Measurements from ENCODE around the gene RET. TPM values are rescaled to one million over a fixed set of nuclear protein-coding genes. Genes with fewer than 3 reads are reported as not detected.

The RET gene
- total and polyA plus RNA-seq, 2 of the 8 experiments (the other 6 are each of a cell fraction or from before 2014, with no cell fraction given) = 6.7 to 8.4 TPM

DNA sequence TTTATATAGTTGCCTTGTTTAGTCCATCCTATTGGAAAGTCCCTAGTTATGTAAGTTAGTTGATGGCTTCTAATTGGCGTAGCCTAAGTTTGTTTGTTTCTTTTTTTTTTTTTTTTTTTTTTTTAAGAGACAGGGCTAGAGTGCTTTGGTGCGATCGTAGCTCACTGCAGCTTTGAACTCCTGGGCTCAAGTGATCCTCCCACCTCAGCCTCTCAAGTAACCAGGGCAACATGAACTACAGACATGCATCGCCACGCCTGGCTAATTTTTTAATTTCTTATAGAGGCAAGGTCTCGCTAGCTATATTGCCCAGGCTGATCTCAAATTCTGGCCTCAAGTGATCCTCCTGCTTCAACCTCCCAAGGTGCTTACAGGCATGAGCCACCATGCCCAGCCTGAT lies 68.4 kb downstream of the RET start:
- no peak for FAIRE-seq
- Histone ChIP-seq H2AK5ac (ENCODE audit: low read depth, low read length) (no peak overlapping the region), H3K14ac (ENCODE audit: insufficient read length) (no peak overlapping the region), H4K20me1 (replicated peaks in 1 of 2; ENCODE audit: control insufficient read depth in 1 of 2, insufficient read depth in 2 of 2, low read length in 2 of 2) (peaks cover 0 to 1% of the 10 kb centered on the region in 2 experiments), H2BK120ac (replicated peaks; ENCODE audit: low read depth, low read length) (no peak overlapping the region), H3K4me2 (ENCODE audit: insufficient read depth in 1 of 2, low read depth in 2 of 2, low read length in 2 of 2) (no peak overlapping the region), H3K9me3 (ENCODE audit: insufficient read depth in 2 of 2, low read depth in 1 of 2, low read length in 1 of 2) (no peaks in the 10 kb centered on the region; a peak in 1 of 4 replicates), H3K27me3 (replicated peaks in 1 of 4; ENCODE audit: control insufficient read depth in 3 of 4, extremely low read depth in 1 of 4, insufficient read depth in 3 of 4, low read length in 3 of 4) (no peaks in the 10 kb centered on the region), H3K4me3 (ENCODE audit: extremely low read depth in 1 of 4, insufficient read depth in 2 of 4, low read depth in 3 of 4, low read length in 4 of 4) (no peak overlapping the region), H3K18ac (ENCODE audit: extremely low read depth, low read length) (no peak overlapping the region), H3K27ac (ENCODE audit: low read depth, low read length) (no peak overlapping the region), H2BK5ac (ENCODE audit: low read depth, low read length) (no peak overlapping the region), H3K4ac (replicated peaks; ENCODE audit: insufficient read length, low read depth, low read length) (no peak overlapping the region), H2AFZ (ENCODE audit: low read length) (no peak overlapping the region), H3K23ac (ENCODE audit: insufficient read length) (no peak overlapping the region), H4K8ac (ENCODE audit: extremely low read depth, insufficient read depth, low read length) (no peak overlapping the region), H2BK12ac (ENCODE audit: low read depth, low read length) (no peak overlapping the region), H3K9ac (replicated peaks in 1 of 4; ENCODE audit: extremely low read depth in 1 of 4, low read depth in 3 of 4, low read length in 3 of 4) (no peak overlapping the region), H3K56ac (replicated peaks; ENCODE audit: insufficient read length, low read depth, low read length) (no peak overlapping the region), H3K23me2 (ENCODE audit: low read depth, low read length) (no peaks in the 10 kb centered on the region; the same call in 1 of the 2 replicates), H3K79me1 (ENCODE audit: low read depth, low read length) (no peaks in the 10 kb centered on the region), H3K79me2 (ENCODE audit: control insufficient read depth in 1 of 2, insufficient read depth in 2 of 2, low read length in 2 of 2) (peaks cover 0 to 21% of the 10 kb centered on the region in 2 experiments; a peak in 2 of 4 replicates), H3K4me1 (replicated peaks in 1 of 4; ENCODE audit: control insufficient read depth in 3 of 4, insufficient read depth in 4 of 4, low read length in 3 of 4) (peaks cover 0 to 8% (median 0%) of the 10 kb centered on the region in 4 experiments; a peak in 1 of 7 replicates), H4K5ac (ENCODE audit: insufficient read length, low read depth, low read length) (no peak overlapping the region), H4K91ac (replicated peaks; ENCODE audit: insufficient read length, low read length) (no peak overlapping the region), H2BK15ac (ENCODE audit: low read length) (no peak overlapping the region), H2BK20ac (ENCODE audit: low read length) (no peak overlapping the region), H3K36me3 (ENCODE audit: control insufficient read depth in 2 of 4, insufficient read depth in 4 of 4, low read length in 3 of 4) (no peaks in the 10 kb centered on the region)
- ChIA-PET POLR2A (ENCODE audit: partially characterized antibody) (no interaction called here), CTCF (ENCODE audit: partially characterized antibody) (no interaction called here)
- 88% methylated on average over 4 of the region's 6 CpGs; no CpG with 5 or more reads in 1 of the 2 experiments for WGBS, 2 experiments (ENCODE audit: extremely low coverage in 1 of 2, insufficient coverage in 1 of 2, insufficient read length in 1 of 2, insufficient replicate concordance in 2 of 2, low coverage in 1 of 2, low lambda C conversion rate in 2 of 2, missing lambda C conversion rate in 1 of 2)
- DNase-seq (ENCODE audit: low read depth in 1 of 2, low spot score in 2 of 2) = no peak
- TF ChIP-seq MAFK (IDR thresholded peaks at IDR 0.05; ENCODE audit: low read depth, low read length) (no peak), E2F6 (IDR thresholded peaks at IDR 0.05) (no peak), TAF7 (optimal IDR thresholded peaks at IDR 0.05; ENCODE audit: borderline replicate concordance, low read depth, low read length) (no peak), EZH2 (IDR thresholded peaks at IDR 0.05; ENCODE audit: low read depth, low read length, severe bottlenecking) (no peak), EGR1 (IDR thresholded peaks at IDR 0.05; ENCODE audit: borderline replicate concordance, low read depth, low read length) (no peak), PHF8 (conservative IDR thresholded peaks at IDR 0.05; ENCODE audit: low read depth, low read length) (no peak), ZNF274 (IDR thresholded peaks at IDR 0.05; ENCODE audit: borderline replicate concordance, extremely low read depth, low read length) (no peak), SIRT6 (IDR thresholded peaks at IDR 0.05; ENCODE audit: low read length) (no peak), KDM5A (IDR thresholded peaks at IDR 0.05; ENCODE audit: low read length) (no peak), POU5F1 (IDR thresholded peaks at IDR 0.05; ENCODE audit: low read depth, low read length) (no peak), SUZ12 (IDR thresholded peaks at IDR 0.05; ENCODE audit: low read length) (no peak)

All from H1 (cell line).